ENCODE measurements around the gene NAALADL2. TPM values are rescaled to one million over a fixed set of nuclear protein-coding genes. Genes with fewer than 3 reads are reported as not detected.
A peak's percentile ranks its signal among the peaks of the same experiment; 100 is the strongest.

Gene NAALADL2
- total and polyA plus RNA-seq, 8 donors: 0.76 to 15.4 (median 7.9) TPM

DNA sequence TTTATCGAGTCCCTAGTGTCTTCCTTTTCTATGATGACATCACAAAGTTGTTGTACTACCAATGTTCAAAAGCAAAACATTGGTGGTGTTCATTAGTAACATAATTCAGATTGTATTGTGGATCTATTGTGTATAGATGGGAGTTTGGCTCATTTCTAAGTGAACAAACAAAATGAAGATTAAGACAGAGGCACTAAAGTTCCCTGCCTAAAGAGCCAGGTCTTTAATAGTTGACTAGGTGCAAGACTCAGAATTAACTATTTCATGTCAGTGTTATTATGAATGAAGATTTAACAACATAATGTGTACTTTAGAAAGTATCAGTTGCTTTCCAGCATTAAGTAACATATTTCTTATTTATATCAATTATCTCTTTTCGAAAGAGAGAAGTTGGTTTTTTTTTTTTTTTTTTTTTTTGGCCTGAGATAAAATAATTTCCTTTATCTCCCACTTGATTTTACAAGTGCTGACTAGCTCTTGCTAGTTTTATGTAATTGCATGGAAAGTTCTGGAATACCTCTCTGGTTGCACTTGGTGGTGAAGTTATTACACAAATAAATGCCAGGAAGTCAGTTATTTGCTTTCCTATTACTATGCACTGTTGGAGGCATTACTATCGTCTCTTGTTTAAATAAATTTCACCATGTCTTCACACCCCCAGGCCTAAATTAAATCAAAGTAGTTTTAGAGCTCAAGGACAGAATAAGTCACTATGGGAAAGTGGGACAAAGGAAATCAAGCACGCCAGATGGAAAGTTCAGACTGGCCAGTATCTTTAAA lies 48.7 kb downstream of the NAALADL2 start:
- no peak for FAIRE-seq
- ATAC-seq: no peak

GRCh38 chr3:174931473-174932353 lies 72.6 kb downstream of the NAALADL2 start:
- FAIRE-seq (no peak), ATAC-seq (no peak), DNase-seq (no peak)
- 40 to 75% methylated on average over 2 of the region's 2 CpGs for WGBS, 2 donors
- H3K27me3 ChIP-seq: no peaks in the 10 kb centered on the region
- no peaks in the 10 kb centered on the region for H3K36me3 ChIP-seq
- no peak overlapping the region for H3K27ac ChIP-seq
- intact Hi-C loops (cut with DNase I): no loop called here
- TF ChIP-seq CTCF (IDR thresholded peaks at IDR 0.05): no peak
- no peaks in the 10 kb centered on the region for H3K9me3 ChIP-seq
- H3K4me1 ChIP-seq: no peaks in the 10 kb centered on the region
- H3K4me3 ChIP-seq: no peak overlapping the region

More for the DNA sequence above, 48.7 kb downstream of the NAALADL2 start:
- TF ChIP-seq CTCF (IDR thresholded peaks at IDR 0.05): no peak
- Histone ChIP-seq H3K4me1 (no peaks in the 10 kb centered on the region), H3K9me3 (no peaks in the 10 kb centered on the region), H3K27ac (no peak overlapping the region), H3K27me3 (no peaks in the 10 kb centered on the region), H3K4me3 (no peak overlapping the region), H3K36me3 (no peaks in the 10 kb centered on the region)
- intact Hi-C loops (cut with DNase I): no loop called here
- DNase-seq: no peak
- 61 to 66% methylated on average over 4 of the region's 4 CpGs for WGBS, 2 donors

GRCh38 chr3:174936590-174936989 lies 77.5 kb downstream of the NAALADL2 start:
- H3K4me1 ChIP-seq: peaks cover 0 to 4% (median 0%) of the 10 kb centered on the region in 3 donors
- H3K27ac ChIP-seq: no peak overlapping the region
- DNase-seq (no peak), FAIRE-seq (no peak), ATAC-seq (no peak)
- H3K27me3 ChIP-seq: no peaks in the 10 kb centered on the region
- intact Hi-C loops (cut with DNase I): no loop called here
- no peak for TF ChIP-seq CTCF (IDR thresholded peaks at IDR 0.05)
- no peaks in the 10 kb centered on the region for H3K36me3 ChIP-seq
- 69 to 79% methylated on average over 4 of the region's 4 CpGs for WGBS, 2 donors
- H3K9me3 ChIP-seq: no peaks in the 10 kb centered on the region
- H3K4me3 ChIP-seq: no peak overlapping the region

DNA sequence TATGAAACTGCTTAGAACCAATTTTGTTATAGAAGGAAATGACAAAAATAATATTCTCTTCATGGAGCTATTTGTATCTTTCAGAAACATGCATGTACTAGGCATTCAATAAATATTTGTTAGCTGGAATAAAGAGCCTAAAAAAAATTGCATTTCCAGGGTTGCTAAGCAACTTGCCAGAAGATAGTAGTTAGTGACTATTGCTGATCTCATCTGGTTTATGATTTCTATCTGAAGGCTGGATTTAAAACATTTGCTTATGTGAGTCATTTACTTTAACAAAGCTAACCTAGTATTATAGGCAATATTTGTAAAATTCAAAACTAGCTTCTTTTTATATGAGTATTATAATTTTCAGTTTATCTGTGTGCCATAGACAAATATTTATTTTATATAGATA lies 78.3 kb downstream of the NAALADL2 start:
- Histone ChIP-seq H3K9me3 (no peaks in the 10 kb centered on the region), H3K27ac (no peak overlapping the region), H3K36me3 (no peaks in the 10 kb centered on the region), H3K4me1 (peaks cover 0 to 4% (median 0%) of the 10 kb centered on the region in 3 donors), H3K4me3 (no peak overlapping the region), H3K27me3 (no peaks in the 10 kb centered on the region)
- intact Hi-C loops (cut with DNase I): no loop called here
- ATAC-seq (peak in 1 of 4 donors; percentile 23), DNase-seq (no peak), FAIRE-seq (no peak)
- no peak for TF ChIP-seq CTCF (IDR thresholded peaks at IDR 0.05)
